GM12864 (cell line): ENCODE data around the gene PIP5K1B.

ENCODE experiments used
- DNase-seq: peaks from one replicate; pipeline ENCODE4 v3.0.0-alpha.2; 2011; ENCODE audit warnings: low read depth
- H3K4me3 ChIP-seq: 2 replicates; pipeline ENCODE4 v1.5.1; 2011; ENCODE audit warnings: mild to moderate bottlenecking, low read depth, low read length, control low read depth
- TF ChIP-seq, protein P1 (sequence below): IDR thresholded peaks from 2 replicates; pipeline ENCODE4 v1.5.1; 2011; ENCODE audit warnings: low read depth, mild to moderate bottlenecking, moderate library complexity, low read length, control low read depth, inconsistent platforms; ENCODE audit errors: missing control alignments

Gene PIP5K1B

DNA sequence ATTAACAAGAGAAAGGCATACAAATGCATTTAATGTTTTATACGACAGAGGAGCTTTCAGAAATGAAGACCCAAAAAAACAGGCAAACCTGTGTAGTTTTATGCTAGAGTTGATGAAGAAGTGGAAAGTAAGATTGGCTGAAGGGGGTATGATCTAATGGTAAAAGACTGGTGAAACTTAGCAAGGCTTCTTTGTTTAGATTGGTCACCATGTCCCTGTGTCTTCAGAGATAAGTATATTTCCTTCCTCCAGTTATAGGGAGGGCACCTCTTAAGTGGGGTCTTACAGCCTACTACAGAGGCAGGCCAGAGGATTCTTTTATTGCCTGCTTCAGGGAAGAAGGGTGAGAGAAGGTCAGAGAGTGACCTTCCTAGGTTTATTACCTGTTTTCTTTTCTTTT, 252.4 kb downstream of the PIP5K1B start:
- TF ChIP-seq, protein P1, sequence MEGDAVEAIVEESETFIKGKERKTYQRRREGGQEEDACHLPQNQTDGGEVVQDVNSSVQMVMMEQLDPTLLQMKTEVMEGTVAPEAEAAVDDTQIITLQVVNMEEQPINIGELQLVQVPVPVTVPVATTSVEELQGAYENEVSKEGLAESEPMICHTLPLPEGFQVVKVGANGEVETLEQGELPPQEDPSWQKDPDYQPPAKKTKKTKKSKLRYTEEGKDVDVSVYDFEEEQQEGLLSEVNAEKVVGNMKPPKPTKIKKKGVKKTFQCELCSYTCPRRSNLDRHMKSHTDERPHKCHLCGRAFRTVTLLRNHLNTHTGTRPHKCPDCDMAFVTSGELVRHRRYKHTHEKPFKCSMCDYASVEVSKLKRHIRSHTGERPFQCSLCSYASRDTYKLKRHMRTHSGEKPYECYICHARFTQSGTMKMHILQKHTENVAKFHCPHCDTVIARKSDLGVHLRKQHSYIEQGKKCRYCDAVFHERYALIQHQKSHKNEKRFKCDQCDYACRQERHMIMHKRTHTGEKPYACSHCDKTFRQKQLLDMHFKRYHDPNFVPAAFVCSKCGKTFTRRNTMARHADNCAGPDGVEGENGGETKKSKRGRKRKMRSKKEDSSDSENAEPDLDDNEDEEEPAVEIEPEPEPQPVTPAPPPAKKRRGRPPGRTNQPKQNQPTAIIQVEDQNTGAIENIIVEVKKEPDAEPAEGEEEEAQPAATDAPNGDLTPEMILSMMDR: no peak
- no peak overlapping the region for H3K4me3 ChIP-seq
- DNase-seq: no peak

DNA sequence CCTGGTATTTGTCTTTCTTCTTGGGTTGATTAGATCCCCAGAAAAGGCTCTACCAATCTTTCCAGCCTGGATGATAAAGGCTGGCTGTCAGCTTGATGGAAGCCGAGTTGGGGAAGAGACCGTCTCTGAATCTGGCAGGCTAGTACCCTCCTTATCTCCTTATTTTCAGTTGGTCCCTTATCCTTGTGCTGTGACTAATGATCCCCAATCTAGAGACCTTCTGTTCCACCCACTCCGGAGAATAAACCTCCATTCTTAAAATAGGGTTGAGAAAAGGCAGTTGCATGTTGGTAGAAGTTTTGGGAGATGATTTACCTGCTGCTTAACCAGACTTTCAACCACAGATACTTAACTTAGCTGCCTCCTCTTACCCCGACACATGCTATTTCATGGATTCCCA, 256.5 kb downstream of the PIP5K1B start:
- TF ChIP-seq, protein P1: no peak
- no peak overlapping the region for H3K4me3 ChIP-seq
- DNase-seq: no peak

DNA sequence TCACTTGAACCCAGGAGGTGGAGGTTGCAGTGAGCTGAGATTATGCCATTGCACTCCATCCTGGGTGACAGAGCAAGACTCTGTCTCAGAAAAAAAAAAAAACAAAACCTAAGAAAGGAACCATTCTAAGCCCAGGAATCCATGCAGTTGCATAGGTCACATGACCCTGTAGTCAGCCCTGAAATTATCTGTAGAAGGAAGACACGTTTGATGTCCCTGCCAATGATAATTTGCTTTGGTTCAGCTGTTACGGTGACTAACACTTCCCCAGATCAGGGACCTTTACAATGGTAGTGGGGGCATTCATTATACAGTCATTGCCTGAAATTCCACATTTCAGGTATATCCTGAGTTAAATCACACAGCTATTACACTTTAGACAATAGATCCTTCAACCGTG, 258.4 kb downstream of the PIP5K1B start:
- TF ChIP-seq, protein P1: no peak
- H3K4me3 ChIP-seq: no peak overlapping the region
- no peak for DNase-seq

DNA sequence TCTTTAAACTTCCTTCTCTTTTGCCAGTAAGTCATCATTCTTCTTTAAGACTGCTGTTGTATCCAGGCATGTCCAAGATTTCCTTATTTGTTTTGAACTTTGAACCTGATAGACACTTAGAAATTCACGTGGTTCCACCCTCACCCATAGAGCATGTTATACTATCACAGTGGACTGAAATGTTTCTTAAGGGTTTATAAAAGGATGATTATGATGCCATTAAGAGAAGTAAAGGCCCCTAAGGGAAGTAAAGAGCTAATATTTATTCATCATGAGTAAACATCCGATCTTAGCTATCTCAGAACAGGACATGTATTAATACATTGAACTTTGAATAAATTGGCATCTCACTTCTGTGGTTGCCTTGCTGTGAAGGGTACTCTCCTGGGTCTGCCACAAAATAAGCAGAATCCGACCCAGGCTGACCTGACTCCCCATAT, 259.1 kb downstream of the PIP5K1B start:
- DNase-seq: no peak
- H3K4me3 ChIP-seq: no peak overlapping the region
- TF ChIP-seq, protein P1: no peak

DNA sequence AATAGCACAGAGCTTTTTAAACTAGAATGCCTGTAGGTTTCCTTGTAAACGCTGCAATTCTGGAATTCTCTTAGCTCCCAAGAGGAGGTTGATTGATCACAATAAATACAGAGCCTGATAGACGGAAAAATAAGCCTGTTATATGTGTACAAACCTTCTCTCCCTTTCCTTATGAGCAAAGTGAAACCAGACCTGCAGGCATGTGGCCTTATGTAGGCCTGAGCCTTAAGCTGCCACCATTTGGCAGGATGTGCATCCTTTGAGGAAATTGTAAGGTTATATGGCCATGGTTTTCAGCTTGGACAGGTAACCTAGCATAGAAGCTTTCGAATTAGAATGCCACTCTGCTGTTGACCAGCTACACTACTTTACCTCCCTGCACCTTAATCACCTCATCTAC, 259.7 kb downstream of the PIP5K1B start:
- TF ChIP-seq, protein P1: no peak

DNA sequence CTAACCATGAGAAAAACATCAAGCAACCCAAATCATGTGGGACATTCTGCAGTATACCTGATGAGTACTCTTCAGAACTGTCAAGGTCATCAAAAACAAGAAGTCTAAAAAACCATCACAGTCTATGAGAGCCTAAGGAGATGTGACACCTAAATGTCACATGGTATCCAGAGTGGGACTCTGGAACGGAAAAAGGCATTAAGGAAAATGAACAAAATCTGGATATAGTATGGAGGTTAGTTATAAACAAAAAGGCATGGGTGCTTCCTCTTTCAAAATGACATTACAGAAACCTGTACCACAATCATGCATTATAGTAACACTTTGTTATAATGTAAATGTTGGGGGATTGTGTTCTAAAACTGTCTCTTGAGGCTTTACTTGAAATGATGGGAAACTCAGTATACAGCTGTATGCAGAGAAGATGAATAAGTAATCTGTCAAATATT, 261.5 kb downstream of the PIP5K1B start:
- no peak overlapping the region for H3K4me3 ChIP-seq
- DNase-seq: no peak
- TF ChIP-seq, protein P1: no peak

More for the DNA sequence above, 259.7 kb downstream of the PIP5K1B start:
- DNase-seq: no peak
- H3K4me3 ChIP-seq: no peak overlapping the region

DNA sequence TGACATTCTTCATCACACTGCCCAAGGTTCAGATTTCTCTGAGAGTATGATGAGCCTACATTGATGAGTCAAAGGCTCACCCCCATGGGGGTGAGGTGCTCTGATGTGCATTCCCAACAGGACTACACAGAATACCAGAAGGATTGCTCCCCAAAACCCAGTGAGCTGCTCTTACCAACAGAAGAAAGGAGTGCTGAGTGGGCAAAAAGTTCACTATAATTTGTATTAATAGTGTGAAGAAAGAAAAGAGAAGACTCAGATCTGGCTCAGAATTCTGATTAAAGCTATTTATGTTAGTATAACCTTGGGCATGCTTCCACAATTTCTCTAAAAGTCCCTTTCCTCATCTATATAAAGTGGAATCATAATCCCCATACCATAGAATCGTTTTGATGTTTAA, 262.8 kb downstream of the PIP5K1B start:
- H3K4me3 ChIP-seq: no peak overlapping the region
- DNase-seq: no peak
- TF ChIP-seq, protein P1: no peak
